Liver (tissue), 9 donors: ENCODE measurements around the gene HBG1. TPM values are rescaled to one million over a fixed set of nuclear protein-coding genes. Genes with fewer than 3 reads are reported as not detected.
"Not testable (repeated sequence)": the region's sequence is repeated elsewhere in the genome, so short reads cannot be mapped to it uniquely, and the experiment has no call there.

Source experiments
- DNase-seq: peaks from one replicate; pipeline ENCODE4 v3.0.0-alpha.2; 2017; ENCODE audit warnings: low spot score
- H3K27ac ChIP-seq, 2 donors: one replicate each; pipeline ENCODE4 v1.7.0; 2013; ENCODE audit warnings: inconsistent platforms in 2 of 2, low read length in 2 of 2, control low read depth in 1 of 2, low read depth in 1 of 2, mild to moderate bottlenecking in 1 of 2
- H3K27me3 ChIP-seq, 4 donors: one replicate each; pipeline versions ENCODE4 v1.6.1 to v1.7.0; 2013; ENCODE audit warnings: low read length in 3 of 4, inconsistent platforms in 1 of 4, mild to moderate bottlenecking in 1 of 4, moderate library complexity in 1 of 4; ENCODE audit not compliant: control insufficient read depth in 4 of 4, insufficient read depth in 4 of 4
- H3K36me3 ChIP-seq, 4 donors: one replicate each; pipeline versions ENCODE4 v1.6.1 to v1.7.0; 2013; ENCODE audit warnings: low read length in 3 of 4, mild to moderate bottlenecking in 3 of 4, low read depth in 1 of 4, moderate library complexity in 1 of 4; ENCODE audit not compliant: control insufficient read depth in 4 of 4, insufficient read depth in 3 of 4
- H3K4me1 ChIP-seq, 4 donors: one replicate each; pipeline versions ENCODE4 v1.6.1 to v1.7.0; 2013; ENCODE audit warnings: low read length in 3 of 4, mild to moderate bottlenecking in 3 of 4, moderate library complexity in 1 of 4; ENCODE audit not compliant: control insufficient read depth in 4 of 4, insufficient read depth in 4 of 4
- H3K4me3 ChIP-seq, 3 donors: one replicate each; pipeline versions ENCODE4 v1.6.1 to v1.7.0; 2013; ENCODE audit warnings: low read length in 3 of 3, control low read depth in 1 of 3, low read depth in 1 of 3, mild to moderate bottlenecking in 1 of 3
- H3K9ac ChIP-seq, 2 donors: one replicate each; pipeline ENCODE4 v1.7.0; 2013; ENCODE audit warnings: low read length in 2 of 2, mild to moderate bottlenecking in 2 of 2, moderate library complexity in 2 of 2, control low read depth in 1 of 2, low read depth in 1 of 2
- H3K9me3 ChIP-seq, 4 donors: one replicate each; pipeline versions ENCODE4 v1.6.1 to v1.7.0; 2013; ENCODE audit warnings: low read length in 3 of 4; ENCODE audit not compliant: control insufficient read depth in 4 of 4
- ATF3 ChIP-seq: IDR thresholded peaks from 2 replicates; pipeline ENCODE4 v1.6.1; 2016; ENCODE audit warnings: antibody characterized with exemption
- CTCF ChIP-seq: fragments of 150-350 bp; IDR thresholded peaks from 2 replicates; pipeline ENCODE4 v1.5.1; 2017; ENCODE audit warnings: improper control_type of control experiment, low read depth, low read length; ENCODE audit not compliant: missing input control
- FOXA1 ChIP-seq: IDR thresholded peaks from 2 replicates; pipeline ENCODE4 v1.6.1; 2016; ENCODE audit warnings: antibody characterized with exemption
- FOXA2 ChIP-seq: IDR thresholded peaks from 2 replicates; pipeline ENCODE4 v1.6.1; 2016; ENCODE audit warnings: antibody characterized with exemption
- GABPA ChIP-seq, 2 donors: IDR thresholded peaks in 1 of 2; conservative IDR thresholded peaks in 1 of 2; 2 replicates each; pipeline ENCODE4 v1.6.1; 2016; ENCODE audit warnings: antibody characterized with exemption in 2 of 2, mild to moderate bottlenecking in 1 of 2, moderate library complexity in 1 of 2
- HNF4A ChIP-seq, 2 donors: conservative IDR thresholded peaks; 2 replicates each; pipeline ENCODE4 v1.6.1; 2016; ENCODE audit warnings: antibody characterized with exemption in 2 of 2, mild to moderate bottlenecking in 2 of 2
- HNF4G ChIP-seq: IDR thresholded peaks from 2 replicates; pipeline ENCODE4 v1.6.1; 2016; ENCODE audit warnings: antibody characterized with exemption
- MAX ChIP-seq: IDR thresholded peaks from 2 replicates; pipeline ENCODE4 v1.6.1; 2016; ENCODE audit warnings: antibody characterized with exemption
- NR2F2 ChIP-seq: IDR thresholded peaks from 2 replicates; pipeline ENCODE4 v1.6.1; 2016; ENCODE audit warnings: antibody characterized with exemption
- RAD21 ChIP-seq, 2 donors: IDR thresholded peaks; 2 replicates each; pipeline ENCODE4 v1.6.1; 2016; ENCODE audit warnings: antibody characterized with exemption in 2 of 2, mild to moderate bottlenecking in 2 of 2
- RXRA ChIP-seq, 2 donors: IDR thresholded peaks; 2 replicates each; pipeline ENCODE4 v1.6.1; 2017 to 2018; ENCODE audit warnings: antibody characterized with exemption in 2 of 2, mild to moderate bottlenecking in 1 of 2
- SP1 ChIP-seq: IDR thresholded peaks from 2 replicates; pipeline ENCODE4 v1.6.1; 2018; ENCODE audit warnings: antibody characterized with exemption, mild to moderate bottlenecking
- TAF1 ChIP-seq: conservative IDR thresholded peaks from 2 replicates; pipeline ENCODE4 v1.6.1; 2016; ENCODE audit warnings: antibody characterized with exemption, mild to moderate bottlenecking
- YY1 ChIP-seq: IDR thresholded peaks from 2 replicates; pipeline ENCODE4 v1.6.1; 2016; ENCODE audit warnings: antibody characterized with exemption, mild to moderate bottlenecking
- ZBTB33 ChIP-seq: IDR thresholded peaks from 2 replicates; pipeline ENCODE4 v1.6.1; 2016; ENCODE audit warnings: antibody characterized with exemption
- WGBS: extraction: QIAGEN DNeasy Blood & Tissue Kit; methylation state at CpG from one replicate; pipeline ENCODE4 v1.1.7; 2013; 5-methylcytosine and 5-hydroxymethylcytosine counted together
- polyA plus RNA-seq, 2 donors: library from polyadenylated mRNA; stranded (reverse) in 1 of 2; unstranded in 1 of 2; fragments of 200-250 nt in 1 of 2; fragments of >200 nt in 1 of 2; fragmentation: Nextera tagmentation in 1 of 2; extraction: Ambion mirVana in 1 of 2; gene quantifications; one replicate each; pipeline versions ENCODE4 v1.2.1 to v1.2.3, GENCODE V29; 2013 to 2015
- total RNA-seq, 2 donors: library from RNA; depleted of rRNA; stranded (reverse); fragments of >200 nt; gene quantifications; one replicate each; pipeline ENCODE4 v1.2.3, GENCODE V29; 2014
- donor health status: healthy.
- donor health status: healthy.
- donor health status: healthy.
- donor health status: healthy.
- donor health status: healthy.

HBG1 gene
- total and polyA plus RNA-seq, 4 donors: 75.1 TPM; not detected in 3

GRCh38 chr11:5294342-5294995 is 44.8 kb upstream of the HBG1 start:
- H3K27ac ChIP-seq, H3K36me3 ChIP-seq, H3K9me3 ChIP-seq, H3K4me1 ChIP-seq, DNase-seq, H3K27me3 ChIP-seq, H3K4me3 ChIP-seq, H3K9ac ChIP-seq: not testable (repeated sequence)
- WGBS: 94% methylated on average over 41 of the region's 41 CpGs

- TF ChIP-seq FOXA1 (no peak), CTCF (no peak), RXRA (IDR thresholded peaks at IDR 0.05) (no peak), ATF3 (no peak), YY1 (no peak), SP1 (no peak), NR2F2 (no peak), GABPA (IDR thresholded peaks at IDR 0.05 in 1 of 2, conservative IDR thresholded peaks at IDR 0.05 in 1 of 2) (no peak), ZBTB33 (no peak), HNF4A (conservative IDR thresholded peaks at IDR 0.05) (no peak), RAD21 (IDR thresholded peaks at IDR 0.05) (no peak), HNF4G (no peak), FOXA2 (no peak), MAX (no peak), TAF1 (no peak)
- no peaks in the 10 kb centered on the region for H3K27me3 ChIP-seq
These were observed 43.4 kb upstream of the HBG1 start for GRCh38 chr11:5293028-5293427.

More at GRCh38 chr11:5293028-5293427, 43.4 kb upstream of the HBG1 start:
- no peak for DNase-seq
- no peak overlapping the region for H3K9ac ChIP-seq
- 90% methylated on average over 8 of the region's 8 CpGs for WGBS
- no peaks in the 10 kb centered on the region for H3K9me3 ChIP-seq
- H3K27ac ChIP-seq: no peak overlapping the region
- no peaks in the 10 kb centered on the region for H3K4me1 ChIP-seq
- H3K36me3 ChIP-seq: no peaks in the 10 kb centered on the region
- no peak overlapping the region for H3K4me3 ChIP-seq
